ENCODE results near the gene RUFY1. TPM values are rescaled to one million over a fixed set of nuclear protein-coding genes. Genes with fewer than 3 reads are reported as not detected.
"Not testable (repeated sequence)": the region's sequence is repeated elsewhere in the genome, so short reads cannot be mapped to it uniquely, and the experiment has no call there.

RUFY1 gene
- total RNA-seq, 2 donors from 2014 or later, result 48.7 to 55.6 TPM

- 52% methylated on average over 9 of the region's 9 CpGs for WGBS
- no peaks in the 10 kb centered on the region for H3K27me3 ChIP-seq (replicated peaks; ENCODE audit: insufficient read depth)
- intact Hi-C loops (cut with DNase I), result no loop called here
- peak; percentile 4 for DNase-seq (ENCODE audit: low spot score)
- no peaks in the 10 kb centered on the region for H3K4me1 ChIP-seq (replicated peaks)
- no peak for TF ChIP-seq POLR2A (IDR thresholded peaks at IDR 0.05)
- TF ChIP-seq POLR2AphosphoS5 (IDR thresholded peaks at IDR 0.05), result no peak
- TF ChIP-seq CTCF (IDR thresholded peaks at IDR 0.05), result no peak
- no peaks in the 10 kb centered on the region for H3K36me3 ChIP-seq
- no peak overlapping the region for H3K4me3 ChIP-seq
- H3K9me3 ChIP-seq, result no peaks in the 10 kb centered on the region
- no peak overlapping the region for H3K27ac ChIP-seq
Measured at GRCh38 chr5:179648410-179648809, 98.1 kb downstream of the RUFY1 start.

- not testable (repeated sequence) for H3K27me3 ChIP-seq (replicated peaks; ENCODE audit: insufficient read depth)
Measured at GRCh38 chr5:179649166-179649703, 98.9 kb downstream of the RUFY1 start.

GRCh38 chr5:179650245-179650644, 99.9 kb downstream of the RUFY1 start:
- H3K9me3 ChIP-seq; H3K4me3 ChIP-seq; H3K4me1 ChIP-seq (replicated peaks); H3K27ac ChIP-seq; intact Hi-C loops (cut with DNase I); H3K36me3 ChIP-seq; H3K27me3 ChIP-seq (replicated peaks; ENCODE audit: insufficient read depth); DNase-seq (ENCODE audit: low spot score): not testable (repeated sequence)
- 93% methylated on average over 19 of the region's 26 CpGs for WGBS

More at GRCh38 chr5:179649166-179649703, 98.9 kb downstream of the RUFY1 start:
- H3K4me3 ChIP-seq; H3K9me3 ChIP-seq; H3K27ac ChIP-seq; intact Hi-C loops (cut with DNase I); H3K4me1 ChIP-seq (replicated peaks); DNase-seq (ENCODE audit: low spot score); H3K36me3 ChIP-seq: not testable (repeated sequence)
- WGBS, result 87% methylated on average over 9 of the region's 10 CpGs

- H3K9me3 ChIP-seq; DNase-seq (ENCODE audit: low spot score); H3K27ac ChIP-seq; H3K36me3 ChIP-seq; H3K4me3 ChIP-seq; intact Hi-C loops (cut with DNase I); H3K4me1 ChIP-seq (replicated peaks); H3K27me3 ChIP-seq (replicated peaks; ENCODE audit: insufficient read depth): not testable (repeated sequence)
- 63% methylated on average over 2 of the region's 2 CpGs for WGBS
Measured at GRCh38 chr5:179653135-179653534, 102.8 kb downstream of the RUFY1 start.

GRCh38 chr5:179657302-179658178, 107.2 kb downstream of the RUFY1 start:
- H3K4me1 ChIP-seq (replicated peaks); DNase-seq (ENCODE audit: low spot score); H3K36me3 ChIP-seq; H3K27me3 ChIP-seq (replicated peaks; ENCODE audit: insufficient read depth); H3K4me3 ChIP-seq; H3K27ac ChIP-seq; H3K9me3 ChIP-seq: not testable (repeated sequence)
- intact Hi-C loops (cut with DNase I), result loop anchor here (2.0 kb wide), 1 partner anchor 137 kb away; no protein-coding TSS in a partner anchor
- WGBS, result 52% methylated on average over 7 of the region's 50 CpGs

GRCh38 chr5:179658179-179658856, 108.0 kb downstream of the RUFY1 start:
- peak overlapping the region; percentile 20 to 33 for H3K4me3 ChIP-seq
- H3K27me3 ChIP-seq (replicated peaks; ENCODE audit: insufficient read depth); DNase-seq (ENCODE audit: low spot score); H3K4me1 ChIP-seq (replicated peaks); H3K36me3 ChIP-seq; H3K9me3 ChIP-seq; H3K27ac ChIP-seq: not testable (repeated sequence)
- intact Hi-C loops (cut with DNase I), result loop anchor here (2.0 kb wide), 1 partner anchor 136 kb away; no protein-coding TSS in a partner anchor
- 4% methylated on average over 11 of the region's 29 CpGs for WGBS

Small RNA genes within 50 kb of the gene (small RNA-seq; reads per million reads assigned to genes)
- gene AC136628.3 (0 reads per million in 2 donors), gene RF00017 (0 reads per million in 2 donors)

Other genes with a start within 250 kb of the RUFY1 start
- 10 to 100 TPM in 1 of 2 donors, 1 to 10 TPM in 1; 2.0 to 20.3 TPM for gene ADAMTS2, start 205.1 kb upstream of the RUFY1 start, total RNA-seq
- gene HNRNPH1, start 73.1 kb downstream of the RUFY1 start, total RNA-seq, result 100 to 1,000 TPM; 260 to 398 TPM
- 1 to 10 TPM in 1 of 2 donors, not detected in 1; 5.0 TPM for gene CBY3, start 130.5 kb downstream of the RUFY1 start, total RNA-seq
- 100 to 1,000 TPM; 341 to 468 TPM for gene CANX, start 148.4 kb downstream of the RUFY1 start, total RNA-seq
- 10 to 100 TPM; 33.9 to 54.7 TPM for gene MAML1, start 182.3 kb downstream of the RUFY1 start, total RNA-seq
- gene LTC4S, start 243.4 kb downstream of the RUFY1 start, total RNA-seq, result 1 to 10 TPM; 7.8 to 8.2 TPM

All from prostate gland (tissue), 2 donors.